ENCODE measurements around the gene ACP4.
"Not testable (repeated sequence)": the region's sequence is repeated elsewhere in the genome, so short reads cannot be mapped to it uniquely, and the experiment has no call there.

Gene ACP4

DNA sequence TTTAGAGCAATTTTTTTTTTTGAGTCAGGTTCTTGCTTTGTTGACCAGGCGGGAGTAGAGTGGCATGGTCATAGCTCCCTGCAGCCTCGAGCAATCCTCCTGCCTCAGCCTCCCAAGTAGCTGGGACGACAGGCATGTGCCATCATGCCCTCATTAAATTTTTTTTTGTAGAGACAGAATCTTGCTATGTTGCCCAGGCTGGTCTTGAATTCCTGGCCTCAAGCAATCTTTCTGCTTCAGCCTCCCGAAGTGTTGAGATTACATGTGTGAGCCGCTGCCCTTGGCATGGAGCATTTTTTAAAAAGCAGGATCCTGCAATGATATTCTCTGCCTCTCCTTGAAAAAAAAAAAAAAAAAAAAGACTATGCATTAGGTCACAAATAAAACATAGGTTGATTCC, 14.1 kb upstream of the ACP4 start:
- DNase-seq (ENCODE audit: low read depth): no peak

DNA sequence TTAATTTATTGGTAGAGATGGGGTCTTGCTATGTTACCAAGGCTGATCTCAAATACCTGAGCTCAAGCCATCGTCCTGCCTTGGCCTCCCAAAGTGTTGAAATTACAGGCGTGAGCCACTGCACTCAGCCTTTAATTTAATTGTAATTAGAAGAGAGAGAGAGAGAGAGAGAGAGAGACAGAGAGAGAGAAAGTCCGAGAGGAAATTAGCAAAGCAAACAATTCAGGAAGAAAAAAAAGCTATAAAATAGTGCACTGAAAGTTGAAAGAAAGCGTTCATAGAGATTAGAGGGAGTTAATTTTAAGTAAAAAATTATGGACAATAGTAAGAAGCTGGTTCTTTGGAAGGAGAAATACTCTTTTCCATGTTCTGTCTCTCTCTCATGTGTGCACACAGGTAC, 13.0 kb upstream of the ACP4 start:
- no peak for DNase-seq (ENCODE audit: low read depth)

DNA sequence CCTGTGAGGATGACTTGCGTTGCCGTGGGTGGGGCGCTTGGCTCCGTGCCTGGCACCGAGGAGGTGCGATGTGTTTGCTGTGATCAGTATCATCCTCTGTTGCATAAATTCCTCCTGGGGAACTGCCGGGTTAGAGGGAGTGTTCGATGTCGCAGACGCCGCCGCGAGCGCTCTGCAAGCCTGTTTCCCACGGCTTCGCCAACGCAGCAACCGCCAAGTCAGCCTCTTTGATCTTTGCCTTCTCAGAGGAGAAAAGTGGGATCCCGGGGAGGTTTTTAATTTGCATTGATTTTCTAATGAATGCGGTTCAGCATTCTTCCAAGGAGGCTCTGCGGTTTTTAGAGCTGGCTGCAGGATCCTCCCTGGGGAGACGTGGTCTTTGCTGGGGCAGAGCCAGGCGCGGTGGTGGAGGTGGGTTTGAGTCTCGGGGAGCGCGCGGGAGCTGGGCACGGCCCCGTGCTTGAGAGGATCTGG, 12.3 kb upstream of the ACP4 start:
- DNase-seq (ENCODE audit: low read depth): no peak

DNA sequence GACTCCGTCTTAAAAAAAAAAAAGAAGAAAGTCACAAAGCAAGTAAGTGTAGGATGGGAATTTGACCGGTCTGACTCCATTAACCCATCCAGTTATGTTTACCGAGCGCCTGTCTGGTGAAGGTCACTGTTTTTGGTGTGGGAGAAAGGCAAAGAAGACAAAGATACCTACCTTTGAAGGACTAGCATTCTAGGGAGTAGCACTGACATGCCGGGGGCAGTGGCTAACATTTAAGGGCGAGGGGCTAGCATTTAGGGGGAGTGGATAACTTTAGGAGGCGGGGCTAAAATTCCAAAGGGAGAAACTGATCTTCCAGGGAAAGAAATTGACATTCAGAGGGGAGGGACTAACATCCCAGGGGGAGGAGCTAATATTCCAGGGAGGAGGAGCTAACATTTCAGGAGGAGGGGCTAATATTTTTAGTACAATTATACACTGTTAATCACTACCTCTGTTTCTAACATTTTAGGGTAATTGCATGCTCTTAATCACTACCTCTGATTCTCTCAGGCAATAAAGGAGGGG, 11.2 kb upstream of the ACP4 start:
- DNase-seq (ENCODE audit: low read depth): no peak

DNA sequence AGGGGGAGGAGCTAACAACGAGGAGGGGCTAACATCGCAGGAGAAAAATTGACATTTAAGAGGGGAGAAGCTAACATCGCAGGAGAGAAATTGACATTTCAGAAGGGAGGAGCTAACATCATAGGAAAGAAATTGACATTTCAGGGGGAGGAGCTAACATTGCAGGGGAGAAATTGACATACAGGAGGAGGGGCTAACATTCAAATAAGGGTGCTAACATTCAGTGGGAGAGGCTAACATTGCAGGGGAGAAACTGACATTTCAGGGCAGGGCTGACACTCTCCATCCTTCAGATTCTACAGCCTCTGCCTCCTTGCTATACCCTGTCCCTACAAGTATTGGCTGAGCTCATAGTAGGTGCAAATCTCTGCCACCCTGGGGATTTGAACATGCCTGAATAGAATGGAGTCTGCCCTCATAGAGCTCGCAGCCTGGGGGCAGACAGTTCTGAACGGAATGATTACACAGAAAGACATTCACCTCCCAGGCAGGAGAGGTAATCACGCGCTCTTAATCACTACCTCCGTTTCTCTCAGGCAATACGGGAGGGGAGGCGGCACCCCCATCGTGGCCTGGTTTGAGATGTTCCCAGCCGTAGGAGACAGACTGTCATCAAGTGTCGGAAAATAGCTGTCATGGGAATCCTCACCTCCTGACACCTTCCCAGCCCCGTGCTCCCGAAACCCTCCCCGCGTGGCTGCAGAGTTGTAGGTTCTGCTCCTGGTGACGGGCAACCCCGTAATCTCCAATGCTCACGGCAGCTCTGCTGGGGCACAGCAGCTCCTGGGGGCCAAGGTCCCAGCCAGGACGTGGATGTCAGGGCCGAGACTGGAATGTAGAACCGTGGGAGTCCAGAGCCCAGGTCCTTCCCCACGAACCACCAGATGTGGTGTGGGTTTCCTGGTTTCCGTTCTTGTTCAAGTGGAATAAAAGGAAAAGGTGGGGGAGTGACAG, 10.4 kb upstream of the ACP4 start:
- no peak for DNase-seq (ENCODE audit: low read depth)

DNA sequence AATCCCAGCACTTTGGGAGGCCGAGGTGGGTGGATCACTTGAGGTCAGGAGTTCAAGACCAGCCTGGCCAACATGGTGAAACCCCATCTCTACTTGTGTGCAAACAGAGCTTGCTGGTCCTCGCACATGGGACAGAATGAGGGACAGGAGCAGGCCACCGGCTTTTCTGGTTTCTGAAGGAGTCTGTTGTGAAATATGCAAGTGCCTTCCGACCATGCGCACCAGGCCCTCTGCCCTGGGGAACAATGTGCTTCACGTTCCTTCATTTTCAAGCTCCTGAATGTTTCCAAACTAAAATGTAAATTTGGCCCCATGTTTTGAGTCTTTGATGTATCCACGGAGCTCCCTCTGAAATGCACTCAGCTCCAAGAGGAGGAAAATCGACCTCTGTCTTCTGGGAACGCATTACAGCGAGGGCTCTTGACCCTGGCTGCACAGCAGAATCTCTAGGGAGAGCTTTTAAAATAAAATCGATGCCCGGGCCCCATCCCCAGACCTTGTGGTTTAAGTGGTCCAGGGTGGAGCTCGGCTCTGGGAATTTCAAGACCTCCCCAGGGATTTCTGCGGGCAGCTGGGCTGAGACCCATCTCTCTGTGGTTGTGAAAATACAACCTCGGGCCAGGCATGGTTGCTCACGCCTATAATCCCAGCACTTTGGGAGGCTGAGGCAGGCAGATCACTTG, 9.3 kb upstream of the ACP4 start:
- no peak for DNase-seq (ENCODE audit: low read depth)

DNA sequence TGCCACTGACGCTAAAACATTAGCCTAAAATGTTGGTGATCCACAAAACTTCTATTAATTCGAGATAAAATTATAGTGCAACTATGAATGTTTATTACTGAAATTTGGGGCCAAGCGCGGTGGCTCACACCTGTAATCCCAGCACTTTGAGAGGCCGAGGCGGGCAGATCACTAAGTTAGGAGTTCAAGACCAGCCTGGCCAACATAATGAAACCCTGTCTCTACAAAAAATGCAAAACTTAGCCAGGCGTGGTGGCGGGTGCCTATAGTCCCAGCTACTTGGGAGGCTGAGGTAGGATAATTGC, 6.4 kb upstream of the ACP4 start:
- DNase-seq (ENCODE audit: low read depth): not testable (repeated sequence)

DNA sequence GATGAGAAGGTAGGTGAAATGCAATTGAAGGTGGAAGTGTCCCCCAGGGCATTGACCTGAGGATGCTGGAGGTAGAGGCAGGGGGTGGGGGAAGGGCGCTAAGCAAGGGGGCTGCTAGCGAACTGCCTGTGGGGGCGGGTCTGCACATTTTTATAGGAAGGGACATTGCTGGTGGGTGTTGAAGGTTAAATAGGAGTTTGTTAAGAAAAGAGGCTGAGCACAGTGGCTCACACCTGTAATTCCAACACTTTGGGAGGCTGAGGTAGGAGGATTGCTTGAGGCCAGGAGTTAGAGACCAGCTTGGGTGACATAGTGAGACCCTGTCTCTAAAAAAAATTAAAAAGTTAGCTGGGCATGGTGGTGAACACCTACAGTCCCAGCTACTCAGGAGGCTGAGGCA, 5.5 kb upstream of the ACP4 start:
- DNase-seq (ENCODE audit: low read depth): no peak

DNA sequence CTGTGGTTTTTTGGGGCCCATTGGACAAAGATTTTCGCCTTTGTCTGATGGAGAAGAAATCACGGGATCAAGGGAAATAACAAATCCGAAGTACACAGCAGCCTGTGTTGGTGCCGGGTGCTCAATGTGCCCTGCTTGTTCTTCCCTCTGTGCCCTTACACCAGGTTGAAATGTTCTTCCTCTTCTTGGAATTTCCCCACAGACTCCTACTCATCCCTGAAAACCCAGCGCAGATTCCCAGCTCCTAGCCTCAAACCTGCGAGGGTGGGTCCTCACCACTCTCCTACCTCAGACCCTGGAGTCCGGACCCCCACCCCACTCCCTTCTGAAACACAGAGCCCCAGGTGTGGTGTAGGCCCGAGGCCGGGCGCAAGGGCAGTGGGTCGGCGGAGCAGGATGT, 4.9 kb upstream of the ACP4 start:
- no peak for DNase-seq (ENCODE audit: low read depth)

DNA sequence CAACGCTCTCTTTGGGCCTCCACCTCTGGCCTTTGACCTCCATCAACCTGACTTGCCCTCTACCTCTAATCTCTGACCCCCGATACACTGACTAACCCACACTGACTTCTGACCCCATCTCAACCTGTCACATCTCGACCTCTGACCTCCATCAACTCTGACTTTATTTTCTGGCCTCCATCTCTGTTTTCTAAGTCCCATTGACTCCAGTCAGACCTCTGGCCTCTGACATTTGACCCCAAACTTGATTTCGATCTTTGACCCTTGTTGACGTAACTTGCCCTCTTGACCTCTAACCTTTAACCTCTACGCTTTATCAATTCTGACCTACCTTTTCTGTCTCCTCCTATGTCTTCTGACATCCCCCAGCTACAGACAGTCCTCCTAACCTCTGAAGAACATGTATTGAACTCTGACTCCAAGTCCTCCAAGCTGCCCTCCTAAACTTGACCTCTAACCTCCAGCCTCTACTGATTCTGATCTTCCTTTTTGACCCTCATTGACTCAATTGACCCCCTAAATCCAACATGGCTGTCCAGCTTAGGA, 780 bp downstream of the ACP4 start:
- no peak for DNase-seq (ENCODE audit: low read depth)

DNA sequence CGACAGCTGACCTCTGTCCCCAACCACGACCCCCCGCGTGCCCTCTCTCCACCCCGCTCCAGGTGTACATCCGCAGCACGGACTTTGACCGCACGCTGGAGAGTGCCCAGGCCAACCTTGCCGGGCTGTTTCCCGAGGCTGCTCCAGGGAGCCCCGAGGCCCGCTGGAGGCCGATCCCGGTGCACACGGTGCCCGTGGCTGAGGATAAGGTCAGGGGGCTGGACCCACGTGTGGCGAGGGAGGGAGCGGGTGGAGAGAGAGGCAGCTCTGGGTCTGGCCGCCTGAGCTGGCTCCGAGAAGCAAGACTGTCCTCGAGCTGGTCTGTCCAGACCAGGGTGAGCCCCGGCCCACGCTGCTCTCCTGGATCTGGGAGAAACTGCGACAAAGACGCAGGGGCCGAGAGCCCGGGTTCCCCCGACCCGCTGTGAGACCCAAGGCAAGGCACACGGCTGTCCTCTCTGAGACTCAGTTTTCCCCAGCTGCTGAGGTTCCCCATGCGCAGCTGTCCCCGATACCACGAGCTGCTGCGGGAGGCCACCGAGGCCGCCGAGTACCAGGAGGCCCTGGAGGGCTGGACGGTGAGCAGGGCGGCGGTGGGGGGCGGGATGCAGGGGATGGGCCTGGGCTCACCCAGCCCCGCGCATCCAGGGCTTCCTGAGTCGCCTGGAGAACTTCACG, 1.5 kb downstream of the ACP4 start:
- no peak for DNase-seq (ENCODE audit: low read depth)

DNA sequence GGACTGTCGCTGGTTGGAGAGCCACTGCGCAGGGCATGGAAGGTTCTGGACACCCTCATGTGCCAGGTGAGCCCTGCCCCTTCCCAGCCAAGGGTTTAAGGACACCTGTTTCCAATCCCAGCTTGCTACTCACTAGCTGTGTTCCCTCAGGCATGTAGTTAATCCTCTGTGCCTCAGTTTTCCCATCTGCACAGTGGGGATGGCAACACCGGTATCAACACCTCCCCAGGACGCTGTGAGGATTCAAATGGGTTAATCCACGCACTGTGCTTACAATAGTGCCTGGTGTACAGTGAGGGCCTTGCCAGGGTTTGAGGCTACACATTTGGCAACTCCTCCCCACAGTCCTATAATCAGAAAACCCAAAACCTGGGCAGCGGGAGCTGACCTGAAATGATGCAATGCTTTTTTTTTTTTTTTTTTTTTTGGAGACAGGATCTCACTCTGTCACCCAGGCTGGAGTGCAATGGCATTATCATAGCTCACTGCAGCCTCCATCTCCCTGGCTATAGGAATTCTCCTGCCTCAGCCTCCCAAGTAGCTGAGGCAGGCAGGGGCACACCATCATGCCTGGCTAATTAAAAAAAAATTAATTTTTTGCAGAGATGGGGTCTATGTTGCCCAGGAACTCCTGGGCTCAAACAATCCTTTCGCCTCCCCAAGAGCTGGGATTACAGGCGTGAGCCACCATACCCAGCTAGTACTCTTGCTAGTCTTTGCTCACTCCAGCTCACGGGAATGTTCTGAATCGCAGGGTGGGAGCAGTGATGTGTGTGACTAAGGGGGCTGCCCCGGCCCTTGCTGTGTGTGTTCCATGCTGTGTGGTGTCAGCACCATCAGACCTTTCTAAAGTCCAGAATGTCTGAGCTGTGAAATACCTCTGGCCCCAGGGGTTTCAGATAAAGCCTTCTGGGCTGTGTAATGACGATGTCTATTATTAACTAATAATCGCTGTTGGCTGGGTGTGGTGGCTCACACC, 2.3 kb downstream of the ACP4 start:
- DNase-seq (ENCODE audit: low read depth): no peak

DNA sequence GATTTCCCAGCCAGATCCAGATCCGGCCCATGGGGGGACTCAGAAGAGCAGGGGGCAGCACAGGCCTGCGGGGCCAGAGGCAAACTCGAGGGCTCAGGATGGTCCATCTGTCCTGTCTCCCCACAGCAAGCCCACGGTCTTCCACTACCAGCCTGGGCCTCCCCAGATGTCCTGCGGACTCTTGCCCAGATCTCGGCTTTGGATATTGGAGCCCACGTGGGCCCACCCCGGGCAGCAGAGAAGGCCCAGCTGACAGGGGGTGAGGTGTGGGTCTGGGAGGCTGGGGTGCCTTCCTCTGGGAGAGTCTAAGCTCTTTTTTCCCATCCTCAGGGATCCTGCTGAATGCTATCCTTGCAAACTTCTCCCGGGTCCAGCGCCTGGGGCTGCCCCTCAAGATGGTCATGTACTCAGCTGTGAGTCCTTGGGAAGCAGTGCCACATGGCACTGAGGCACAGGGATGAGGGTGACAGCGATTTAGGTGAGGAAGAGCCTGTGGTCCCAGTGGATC, 3.4 kb downstream of the ACP4 start:
- no peak for DNase-seq (ENCODE audit: low read depth)

DNA sequence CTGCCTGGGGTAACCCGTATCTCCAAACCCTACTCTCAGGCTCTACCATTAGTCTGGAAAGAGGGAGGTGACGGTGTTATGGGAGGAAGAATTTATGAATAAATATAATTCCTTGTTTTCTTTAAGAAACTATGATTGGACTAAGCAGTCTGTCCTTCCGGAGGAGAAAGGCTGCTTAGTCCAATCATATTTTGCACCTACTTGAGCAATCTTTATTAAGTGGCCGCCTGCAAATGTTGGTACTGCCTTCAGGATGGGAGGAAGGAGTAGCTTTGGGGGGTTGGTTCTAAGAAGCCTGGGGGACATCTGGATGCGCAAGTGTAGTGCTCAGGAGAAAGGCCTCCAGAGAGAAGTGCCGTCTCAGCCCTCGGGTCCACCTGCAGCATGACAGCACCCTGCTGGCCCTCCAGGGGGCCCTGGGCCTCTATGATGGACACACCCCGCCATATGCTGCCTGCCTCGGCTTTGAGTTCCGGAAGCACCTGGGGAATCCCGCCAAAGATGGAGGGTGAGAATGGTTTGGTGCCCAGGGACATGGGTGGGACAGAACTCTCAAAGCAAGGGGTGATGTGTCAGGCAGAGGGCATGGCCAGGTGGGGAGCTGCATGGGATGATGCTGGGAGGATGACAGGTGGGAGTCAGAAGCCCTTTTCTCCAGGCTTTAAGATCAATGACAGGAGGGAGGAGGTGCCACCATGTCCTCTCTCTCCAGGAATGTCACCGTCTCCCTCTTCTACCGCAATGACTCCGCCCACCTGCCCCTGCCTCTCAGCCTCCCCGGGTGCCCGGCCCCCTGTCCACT, 4.1 kb downstream of the ACP4 start:
- no peak for DNase-seq (ENCODE audit: low read depth)

DNA sequence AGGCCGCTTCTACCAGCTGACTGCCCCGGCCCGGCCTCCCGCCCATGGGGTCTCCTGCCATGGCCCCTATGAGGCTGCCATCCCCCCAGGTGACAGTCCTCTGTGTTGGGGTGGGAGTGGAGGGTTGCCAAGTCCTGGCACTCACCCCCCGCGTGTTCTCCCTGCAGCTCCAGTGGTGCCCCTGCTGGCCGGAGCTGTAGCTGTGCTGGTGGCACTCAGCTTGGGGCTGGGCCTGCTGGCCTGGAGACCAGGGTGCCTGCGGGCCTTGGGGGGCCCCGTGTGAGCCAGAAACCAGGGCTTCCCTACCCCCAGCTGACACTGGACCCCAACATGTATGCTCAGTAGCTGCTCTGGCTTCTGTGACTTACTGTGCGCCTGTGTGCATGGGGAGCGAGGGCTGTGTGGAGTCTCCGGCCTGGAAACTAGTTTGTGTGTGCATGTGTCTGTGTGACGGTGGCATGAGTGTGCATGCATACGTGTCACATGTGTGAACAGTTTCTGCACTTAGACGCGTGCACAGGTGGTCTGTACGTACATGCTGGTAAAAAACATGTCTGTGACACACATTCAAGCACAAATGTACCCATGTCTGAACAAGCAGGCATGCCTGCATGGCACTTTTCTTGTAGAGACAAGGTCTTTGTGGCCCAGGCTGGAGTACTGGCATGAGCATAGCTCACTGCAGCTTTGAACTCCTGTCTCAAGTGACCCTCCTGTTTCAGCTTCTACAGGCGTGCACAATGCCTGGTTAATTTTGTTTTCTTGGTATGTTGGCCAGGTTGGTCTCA, 4.9 kb downstream of the ACP4 start:
- no peak for DNase-seq (ENCODE audit: low read depth)

DNA sequence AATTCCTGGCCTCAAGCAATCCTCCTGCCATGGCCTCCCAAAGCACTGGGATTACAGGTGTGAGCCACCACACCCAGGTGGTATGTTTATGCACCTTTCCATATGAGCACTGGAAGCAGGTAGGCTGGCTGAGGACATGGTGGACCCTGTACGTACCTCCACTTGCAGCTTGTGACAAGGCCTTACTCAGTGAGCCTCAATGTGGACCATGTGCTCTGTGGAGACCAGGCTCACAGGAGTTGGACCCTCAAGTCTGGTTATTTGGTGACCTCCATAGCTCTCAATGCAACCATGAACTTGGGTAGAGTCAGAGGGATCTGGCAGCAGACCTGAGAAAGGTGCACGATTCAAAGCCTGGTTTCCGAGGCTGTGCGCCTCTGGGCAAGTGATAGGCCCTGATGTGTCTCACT, 5.5 kb downstream of the ACP4 start:
- DNase-seq (ENCODE audit: low read depth): no peak

DNA sequence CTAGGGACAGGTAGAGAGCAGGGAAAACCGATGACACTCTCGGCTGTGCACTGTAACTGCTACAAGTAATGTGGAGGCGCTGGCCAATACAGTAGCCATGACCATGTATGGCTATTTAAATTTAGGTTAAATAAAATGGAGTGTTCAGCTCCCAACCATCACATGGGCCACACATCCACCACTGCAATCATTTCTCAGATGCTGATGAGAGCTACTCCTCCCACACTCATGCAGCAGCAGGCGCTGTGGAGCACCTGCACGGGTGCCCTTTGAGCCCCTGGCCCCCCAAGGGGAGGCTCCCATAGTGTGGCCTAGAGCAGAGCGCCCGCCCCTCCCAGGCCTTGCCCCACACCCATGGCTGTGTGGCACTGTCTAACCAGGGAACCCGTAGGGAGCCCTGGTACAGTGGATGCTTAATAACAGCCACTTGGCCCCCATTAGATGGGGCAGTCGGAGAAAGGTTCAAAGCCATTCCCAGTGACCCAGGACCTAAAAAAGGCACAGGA, 6.0 kb downstream of the ACP4 start:
- no peak for DNase-seq (ENCODE audit: low read depth)

DNA sequence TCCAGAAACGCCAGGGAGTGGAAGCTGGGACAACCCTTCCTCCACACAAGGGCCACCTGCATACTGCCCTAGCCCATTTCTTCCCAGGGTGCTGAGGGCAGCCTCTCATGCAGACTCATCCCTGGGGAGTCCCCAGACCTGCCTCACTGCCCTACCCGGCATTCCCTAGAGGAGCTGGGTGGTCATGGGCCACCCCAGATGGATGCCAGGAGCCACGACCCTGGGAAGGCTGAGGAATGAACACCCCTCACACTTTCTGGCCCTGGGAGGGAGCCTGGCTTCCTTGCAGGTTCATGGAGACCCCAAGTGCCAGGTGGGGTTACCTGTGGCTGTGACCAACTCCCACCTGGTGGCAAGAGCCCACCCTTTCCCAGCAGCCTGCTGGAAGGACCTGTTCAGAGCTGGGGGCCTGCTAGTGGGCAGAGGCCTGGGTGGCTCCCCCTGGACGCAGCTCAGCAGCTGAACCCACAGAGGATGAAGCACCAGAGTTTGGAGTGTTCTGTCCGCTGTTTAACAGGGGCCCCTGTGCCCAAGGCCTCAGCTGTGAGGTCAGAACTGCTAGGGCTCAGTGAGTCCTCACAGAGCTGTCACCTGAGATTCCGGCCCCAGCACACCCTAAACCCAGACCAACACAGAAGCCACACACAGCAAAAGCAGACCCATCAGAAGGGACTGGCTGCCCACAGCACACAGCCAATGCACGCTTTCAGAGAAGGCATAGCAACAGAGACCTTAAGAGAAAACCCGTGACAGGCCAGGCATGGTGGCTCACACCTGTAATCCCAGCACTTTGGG, 6.6 kb downstream of the ACP4 start:
- no peak for DNase-seq (ENCODE audit: low read depth)

All from stimulated activated CD8-positive, alpha-beta memory T cell treated with anti-CD3 and anti-CD28 coated beads, Interleukin-15, amount 100 ng/mL, for 24 hours (primary cell).